AML-193 (cell line): ENCODE results near the gene SBK1.
"Not testable (repeated sequence)": the region's sequence is repeated elsewhere in the genome, so short reads cannot be mapped to it uniquely, and the experiment has no call there.

ENCODE experiments used
- DNase-seq, 2 experiments: peaks; one replicate each; lab custom pipeline; 2025; lab: John Stamatoyannopoulos, UW

SBK1 gene

DNA sequence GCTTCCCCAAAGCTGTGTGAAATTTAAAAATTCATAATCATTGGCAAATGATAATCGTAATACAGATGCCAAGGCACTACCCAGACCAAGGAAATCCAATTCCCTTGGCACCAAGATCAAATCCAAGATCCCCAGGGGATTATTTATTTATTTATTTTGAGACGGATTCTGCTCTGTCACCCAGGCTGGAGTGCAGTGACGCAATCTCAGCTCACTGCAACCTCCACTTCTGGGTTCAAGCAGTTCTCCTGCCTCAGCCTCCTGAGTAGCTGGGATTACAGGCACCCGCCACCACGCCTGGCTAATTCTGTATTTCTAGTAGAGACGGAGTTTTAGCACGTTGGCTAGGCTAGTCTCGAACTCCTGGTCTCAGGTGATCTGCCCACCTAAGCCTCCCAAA, 43.4 kb downstream of the SBK1 start:
- not testable (repeated sequence) for DNase-seq

DNA sequence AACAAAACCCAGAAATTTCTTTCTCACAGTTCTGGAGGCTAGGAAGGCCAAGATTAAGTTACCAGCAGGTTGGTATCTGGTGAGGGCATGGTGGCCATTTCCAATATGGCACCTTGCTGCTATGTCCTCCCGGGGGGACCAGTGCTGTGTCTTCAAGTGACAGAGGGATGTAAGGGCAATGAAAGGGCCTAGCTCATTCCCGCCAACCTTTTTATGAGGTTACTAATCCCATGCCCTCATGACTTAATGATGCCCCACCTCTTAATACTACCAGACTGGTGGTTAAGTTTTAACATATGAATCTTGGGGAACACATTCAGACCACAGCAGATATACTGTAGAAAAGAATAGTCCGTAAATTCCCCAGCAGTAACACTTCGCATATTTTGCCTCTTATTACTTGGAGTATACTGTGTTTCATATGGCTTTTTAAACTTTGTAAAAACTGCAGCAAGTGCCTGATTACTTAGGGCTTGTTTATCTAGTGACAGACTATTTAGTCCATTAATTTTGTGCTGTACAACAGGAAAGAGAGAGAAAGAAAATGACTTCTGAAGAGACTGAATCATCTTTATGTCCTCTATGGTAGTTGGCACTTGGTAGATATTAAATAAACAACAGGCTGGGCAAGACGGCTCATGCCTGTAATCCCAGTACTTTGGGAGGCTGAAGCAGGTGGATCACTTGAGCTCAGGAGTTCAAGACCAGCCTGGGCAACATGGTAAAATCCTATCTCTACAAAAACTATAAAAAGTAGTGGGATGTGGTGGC, 44.8 kb downstream of the SBK1 start:
- not testable (repeated sequence) for DNase-seq

DNA sequence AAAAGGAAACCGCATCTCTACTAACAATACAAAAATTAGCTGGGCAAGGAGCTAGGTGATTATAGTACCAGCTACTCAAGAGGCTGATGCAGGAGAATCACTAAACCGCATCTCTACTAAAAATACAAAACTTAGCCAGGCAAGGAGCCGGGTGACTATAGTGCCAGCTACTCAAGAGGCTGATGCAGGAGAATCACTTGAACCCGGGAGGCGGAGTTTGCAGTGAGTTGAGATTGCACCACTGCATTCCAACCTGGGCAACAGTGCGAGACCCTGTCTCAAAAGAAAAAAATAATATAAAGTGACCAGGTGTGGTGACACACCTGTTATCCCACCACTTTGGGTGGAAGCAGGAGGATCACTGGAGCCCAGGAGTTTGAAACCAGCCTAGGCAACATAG, 45.9 kb downstream of the SBK1 start:
- not testable (repeated sequence) for DNase-seq

- DNase-seq, result not testable (repeated sequence)
Measured at GRCh38 chr16:28362600-28362999, 70.3 kb downstream of the SBK1 start.

DNA sequence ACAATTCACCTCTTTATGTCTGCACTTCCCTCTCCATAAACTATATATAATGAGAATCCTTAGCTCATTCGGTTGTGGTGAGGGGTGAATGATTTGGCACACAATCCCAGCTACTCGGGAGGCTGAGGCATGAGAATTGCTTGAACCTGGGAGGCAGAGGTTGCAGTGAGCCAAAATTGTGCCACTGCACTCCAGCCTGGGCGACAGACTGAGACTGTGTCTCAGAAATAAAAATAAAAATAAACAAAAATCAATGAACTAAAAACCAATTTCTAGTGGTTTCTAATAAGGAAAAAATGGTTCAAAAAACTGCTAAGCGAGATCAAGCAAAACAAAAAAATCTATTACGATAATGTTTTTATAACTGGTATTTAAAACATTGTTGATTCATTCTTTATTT, 71.1 kb downstream of the SBK1 start, which contains the start of gene NPIPB6:
TSS of gene NPIPB6 (minus strand) at position 101 of the 400 bp plus-strand sequence. CDS start 686 bp downstream, outside the sequence.
- DNase-seq, result not testable (repeated sequence)

GRCh38 chr16:28364268-28365173, 72.2 kb downstream of the SBK1 start:
- DNase-seq, result not testable (repeated sequence)

GRCh38 chr16:28367926-28368325, 75.6 kb downstream of the SBK1 start:
- not testable (repeated sequence) for DNase-seq
